Lower leg skin (tissue), 3 donors: Measurements from ENCODE around the gene C12orf75.

Experiments used
- POLR2A ChIP-seq, 2 donors: fragments of 450-650 bp; IDR thresholded peaks; one replicate each; pipeline ENCODE4 v1.6.1; 2016 to 2017; ENCODE audit warnings: antibody characterized with exemption in 2 of 2, mild to moderate bottlenecking in 1 of 2, moderate library complexity in 1 of 2
- TF ChIP-seq, protein P1 (sequence below), 3 donors: fragments of 450-650 bp; IDR thresholded peaks; one replicate each; pipeline ENCODE4 v1.5.1; 2016; ENCODE audit warnings: antibody characterized with exemption in 3 of 3, mild to moderate bottlenecking in 3 of 3, moderate library complexity in 2 of 3

DNA sequence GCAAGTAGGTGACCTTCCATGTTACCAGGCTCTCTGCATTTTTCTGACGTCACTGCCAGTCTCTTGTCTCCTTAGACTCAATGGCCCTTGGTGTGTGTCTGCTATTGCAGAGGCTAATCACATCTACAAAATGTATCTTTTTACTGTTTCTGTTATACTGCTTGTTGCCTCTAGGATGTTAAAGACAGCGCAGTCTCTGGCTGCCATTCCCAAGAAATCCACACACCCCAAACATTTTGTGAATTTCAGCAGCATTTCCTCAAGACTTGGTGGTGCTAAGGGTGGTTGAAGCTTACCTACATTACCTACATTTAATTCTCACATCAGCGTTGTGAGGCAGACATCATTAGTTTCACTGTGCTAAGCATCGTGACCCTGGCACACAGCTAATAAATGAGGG lies 87.2 kb downstream of the C12orf75 start:
- TF ChIP-seq, protein P1, sequence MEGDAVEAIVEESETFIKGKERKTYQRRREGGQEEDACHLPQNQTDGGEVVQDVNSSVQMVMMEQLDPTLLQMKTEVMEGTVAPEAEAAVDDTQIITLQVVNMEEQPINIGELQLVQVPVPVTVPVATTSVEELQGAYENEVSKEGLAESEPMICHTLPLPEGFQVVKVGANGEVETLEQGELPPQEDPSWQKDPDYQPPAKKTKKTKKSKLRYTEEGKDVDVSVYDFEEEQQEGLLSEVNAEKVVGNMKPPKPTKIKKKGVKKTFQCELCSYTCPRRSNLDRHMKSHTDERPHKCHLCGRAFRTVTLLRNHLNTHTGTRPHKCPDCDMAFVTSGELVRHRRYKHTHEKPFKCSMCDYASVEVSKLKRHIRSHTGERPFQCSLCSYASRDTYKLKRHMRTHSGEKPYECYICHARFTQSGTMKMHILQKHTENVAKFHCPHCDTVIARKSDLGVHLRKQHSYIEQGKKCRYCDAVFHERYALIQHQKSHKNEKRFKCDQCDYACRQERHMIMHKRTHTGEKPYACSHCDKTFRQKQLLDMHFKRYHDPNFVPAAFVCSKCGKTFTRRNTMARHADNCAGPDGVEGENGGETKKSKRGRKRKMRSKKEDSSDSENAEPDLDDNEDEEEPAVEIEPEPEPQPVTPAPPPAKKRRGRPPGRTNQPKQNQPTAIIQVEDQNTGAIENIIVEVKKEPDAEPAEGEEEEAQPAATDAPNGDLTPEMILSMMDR (IDR thresholded peaks at IDR 0.05) = no peak
- no peak for TF ChIP-seq POLR2A (IDR thresholded peaks at IDR 0.05)
